Nephron progenitor cell (in vitro differentiated cells): ENCODE measurements around the gene MKS1.

Experiments used
- DNase-seq: peaks from one replicate; pipeline ENCODE4 v3.0.0; 2021
- H3K27ac Mint-ChIP-seq: 2 replicates; pipeline ENCODE4 v1.8.0; 2021; ENCODE audit warnings: mild to moderate bottlenecking, moderate library complexity, mixed read lengths
- H3K27me3 Mint-ChIP-seq: 2 replicates; pipeline ENCODE4 v1.8.0; 2021; ENCODE audit warnings: mild to moderate bottlenecking, low read depth, mixed read lengths; ENCODE audit not compliant: poor library complexity
- H3K36me3 Mint-ChIP-seq: 2 replicates; pipeline ENCODE4 v1.8.0; 2021; ENCODE audit warnings: low read depth, mixed read lengths
- H3K4me1 Mint-ChIP-seq: 2 replicates; pipeline ENCODE4 v1.8.0; 2021; ENCODE audit warnings: mixed read lengths
- H3K4me3 Mint-ChIP-seq: 2 replicates; pipeline ENCODE4 v1.8.0; 2021; ENCODE audit warnings: mild to moderate bottlenecking, moderate library complexity, mixed read lengths
- H3K9me3 Mint-ChIP-seq: 2 replicates; pipeline ENCODE4 v1.8.0; 2021; ENCODE audit warnings: mild to moderate bottlenecking, moderate library complexity, mixed read lengths
- TF ChIP-seq, protein P1 (sequence below): fragments of 200-600 bp; sonication (generic); IDR thresholded peaks from 2 replicates; pipeline ENCODE4 v1.5.0; 2021; ENCODE audit warnings: antibody characterized with exemption

MKS1 gene

DNA sequence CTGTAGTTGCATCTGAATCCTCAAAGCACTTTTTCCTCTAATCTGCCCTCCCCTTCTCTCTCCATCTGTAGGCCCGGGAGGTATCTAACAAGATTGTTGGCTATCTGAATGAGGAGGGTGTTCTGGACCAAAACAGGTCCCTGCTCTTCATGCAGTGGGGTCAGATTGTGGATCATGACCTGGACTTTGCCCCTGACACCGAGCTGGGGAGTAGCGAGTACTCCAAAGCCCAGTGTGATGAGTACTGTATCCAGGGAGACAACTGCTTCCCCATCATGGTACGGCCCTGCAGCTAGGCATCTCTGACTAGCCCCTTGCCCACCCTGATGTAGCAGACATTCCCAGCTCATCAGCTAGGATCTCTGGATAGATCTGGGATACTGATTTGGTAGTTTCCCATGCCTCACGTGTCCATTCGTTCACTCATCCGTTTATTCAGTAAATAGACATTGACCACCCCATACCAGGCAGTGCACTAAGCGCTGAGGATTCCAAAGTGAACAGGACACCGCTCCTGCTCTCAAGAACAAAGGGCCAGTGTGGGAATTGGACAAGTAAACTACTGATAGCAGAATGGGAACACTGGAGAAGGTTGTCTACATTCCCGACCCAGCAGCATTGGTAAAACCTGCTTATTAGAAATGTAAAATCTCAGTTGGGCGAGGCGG lies 31.4 kb upstream of the MKS1 start:
- H3K27me3 Mint-ChIP-seq = peaks cover 97% of the 10 kb centered on the region
- H3K4me3 Mint-ChIP-seq = peak overlapping the region; percentile 45
- no peaks in the 10 kb centered on the region for H3K36me3 Mint-ChIP-seq
- H3K9me3 Mint-ChIP-seq = peaks cover 8% of the 10 kb centered on the region
- TF ChIP-seq, protein P1, sequence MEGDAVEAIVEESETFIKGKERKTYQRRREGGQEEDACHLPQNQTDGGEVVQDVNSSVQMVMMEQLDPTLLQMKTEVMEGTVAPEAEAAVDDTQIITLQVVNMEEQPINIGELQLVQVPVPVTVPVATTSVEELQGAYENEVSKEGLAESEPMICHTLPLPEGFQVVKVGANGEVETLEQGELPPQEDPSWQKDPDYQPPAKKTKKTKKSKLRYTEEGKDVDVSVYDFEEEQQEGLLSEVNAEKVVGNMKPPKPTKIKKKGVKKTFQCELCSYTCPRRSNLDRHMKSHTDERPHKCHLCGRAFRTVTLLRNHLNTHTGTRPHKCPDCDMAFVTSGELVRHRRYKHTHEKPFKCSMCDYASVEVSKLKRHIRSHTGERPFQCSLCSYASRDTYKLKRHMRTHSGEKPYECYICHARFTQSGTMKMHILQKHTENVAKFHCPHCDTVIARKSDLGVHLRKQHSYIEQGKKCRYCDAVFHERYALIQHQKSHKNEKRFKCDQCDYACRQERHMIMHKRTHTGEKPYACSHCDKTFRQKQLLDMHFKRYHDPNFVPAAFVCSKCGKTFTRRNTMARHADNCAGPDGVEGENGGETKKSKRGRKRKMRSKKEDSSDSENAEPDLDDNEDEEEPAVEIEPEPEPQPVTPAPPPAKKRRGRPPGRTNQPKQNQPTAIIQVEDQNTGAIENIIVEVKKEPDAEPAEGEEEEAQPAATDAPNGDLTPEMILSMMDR = no peak
- H3K4me1 Mint-ChIP-seq = no peaks in the 10 kb centered on the region
- DNase-seq = no peak
- H3K27ac Mint-ChIP-seq = no peak overlapping the region

DNA sequence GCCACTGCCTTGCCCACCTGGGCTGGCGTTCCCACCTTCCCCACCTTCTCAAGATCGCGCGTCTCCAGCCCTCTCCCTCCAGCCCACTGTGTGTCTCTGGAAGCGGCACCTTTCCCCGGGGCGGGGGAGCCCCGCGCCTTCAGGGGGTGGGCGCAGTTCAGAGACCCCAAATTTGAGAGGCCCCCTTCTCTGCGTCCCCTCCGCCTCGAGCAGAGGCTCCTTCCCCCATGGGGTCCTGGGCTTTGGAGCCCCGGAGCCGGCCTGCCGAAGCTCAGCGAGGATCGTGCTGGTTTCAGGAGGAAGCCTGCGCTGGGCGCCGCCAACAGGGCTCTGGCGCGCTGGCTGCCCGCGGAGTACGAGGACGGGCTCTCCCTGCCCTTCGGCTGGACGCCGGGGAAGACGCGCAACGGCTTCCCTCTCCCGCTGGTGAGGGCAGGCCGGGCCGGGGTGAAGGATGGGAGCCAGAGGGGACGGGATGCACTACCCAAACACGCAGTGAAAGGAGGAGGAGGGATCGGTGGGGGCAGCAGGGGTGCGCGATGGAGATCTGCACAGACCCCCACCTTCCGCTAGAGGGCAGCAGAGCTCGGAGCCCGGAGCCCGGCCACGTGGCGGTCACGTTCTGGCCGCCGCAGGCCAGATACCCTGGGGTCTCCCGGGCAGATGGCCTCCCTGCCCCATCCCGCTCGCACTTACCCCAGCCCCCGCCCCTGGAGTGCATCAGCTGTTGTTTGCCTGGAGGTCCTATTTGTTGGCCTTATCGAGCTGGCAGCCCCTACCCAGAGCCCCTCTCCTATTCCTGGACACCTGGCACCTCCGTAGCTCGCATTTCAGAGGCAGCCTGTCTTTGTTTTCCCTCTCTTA lies 30.4 kb upstream of the MKS1 start:
- Mint-ChIP-seq H3K27me3 (peaks cover 96% of the 10 kb centered on the region), H3K27ac (no peak overlapping the region), H3K4me3 (peak overlapping the region; percentile 73), H3K36me3 (no peaks in the 10 kb centered on the region), H3K4me1 (no peaks in the 10 kb centered on the region), H3K9me3 (peaks cover 8% of the 10 kb centered on the region)
- TF ChIP-seq, protein P1 = peak; percentile 94
- DNase-seq = peak; percentile 84

DNA sequence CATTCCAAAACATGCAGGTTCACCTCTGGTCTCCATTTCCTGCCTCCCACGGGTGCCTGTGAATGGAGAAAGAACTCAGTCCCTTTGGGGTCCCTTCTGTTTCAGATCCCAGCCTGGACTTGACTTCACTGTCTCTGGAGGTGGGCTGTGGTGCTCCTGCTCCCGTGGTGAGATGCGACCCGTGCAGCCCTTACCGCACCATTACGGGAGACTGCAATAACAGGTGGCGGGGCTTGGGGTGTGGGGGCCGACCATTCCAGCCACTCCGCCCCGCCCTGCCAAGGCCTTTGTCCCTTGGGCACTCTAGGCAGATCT lies 29.9 kb upstream of the MKS1 start:
- TF ChIP-seq, protein P1 = no peak
- Mint-ChIP-seq H3K27me3 (peaks cover 97% of the 10 kb centered on the region), H3K27ac (no peak overlapping the region), H3K4me1 (no peaks in the 10 kb centered on the region), H3K36me3 (no peaks in the 10 kb centered on the region), H3K9me3 (peaks cover 8% of the 10 kb centered on the region), H3K4me3 (peak overlapping the region; percentile 73)
- no peak for DNase-seq

DNA sequence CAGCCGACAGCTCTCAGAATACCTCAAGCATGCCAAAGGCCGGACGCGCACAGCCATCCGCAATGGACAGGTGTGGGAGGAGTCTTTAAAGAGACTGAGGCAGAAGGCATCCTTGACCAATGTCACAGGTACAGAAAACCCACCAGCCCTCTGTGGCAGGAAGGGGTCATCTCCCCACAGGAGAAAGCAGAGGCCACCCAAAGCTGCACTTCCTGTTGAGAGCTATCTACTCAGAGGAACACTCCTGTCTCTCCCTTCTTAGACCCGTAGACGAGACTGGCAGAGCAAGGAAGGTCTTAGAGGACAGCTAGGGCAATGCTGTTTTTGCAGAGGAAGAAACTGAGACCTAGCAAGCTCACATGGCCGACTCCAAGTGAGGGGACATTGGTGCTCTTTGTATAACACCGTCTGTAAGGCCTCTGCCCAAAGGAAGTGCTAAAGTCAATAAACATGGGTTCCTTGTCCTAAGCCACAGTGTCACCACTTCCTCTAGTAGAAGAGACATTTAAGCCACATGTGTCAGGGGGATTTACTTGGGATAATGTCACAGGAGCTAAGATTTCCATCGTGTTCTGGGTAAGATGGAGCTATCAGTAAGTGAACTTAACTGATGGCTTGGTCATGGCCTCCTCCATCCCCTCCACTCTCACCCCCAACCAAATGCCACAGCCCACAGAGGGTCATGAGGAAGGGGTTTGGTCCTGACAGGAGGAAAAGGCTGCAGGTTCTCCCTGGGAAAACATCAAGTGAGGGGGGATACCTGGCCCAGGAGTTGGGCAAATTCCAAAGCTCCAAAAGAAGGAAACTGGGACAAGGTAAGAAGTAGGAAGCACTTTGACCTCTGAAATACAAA lies 28.7 kb upstream of the MKS1 start:
- Mint-ChIP-seq H3K9me3 (peaks cover 8% of the 10 kb centered on the region), H3K36me3 (no peaks in the 10 kb centered on the region), H3K4me1 (no peaks in the 10 kb centered on the region), H3K27ac (no peak overlapping the region), H3K27me3 (peaks cover 97% of the 10 kb centered on the region), H3K4me3 (peak overlapping the region; percentile 56)
- TF ChIP-seq, protein P1 = no peak
- no peak for DNase-seq

DNA sequence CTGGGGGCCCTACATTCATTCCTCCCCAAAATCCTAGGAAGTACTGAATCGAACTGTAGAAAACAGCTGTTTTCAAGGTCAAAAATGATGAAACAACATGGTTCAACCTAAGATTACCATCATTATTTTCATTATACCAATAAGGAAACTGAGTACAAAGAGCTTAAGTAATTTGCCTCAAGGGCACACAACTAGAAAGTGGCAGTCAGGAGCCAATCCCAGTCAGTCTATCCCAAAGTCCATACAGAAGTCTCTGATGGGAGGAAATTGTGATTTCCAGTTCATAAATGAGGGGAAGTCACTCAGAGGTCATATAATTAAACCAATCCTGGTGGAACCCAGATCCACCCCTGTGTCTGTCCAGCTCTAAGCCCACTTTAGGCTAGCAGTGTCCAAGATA lies 27.7 kb upstream of the MKS1 start:
- H3K4me3 Mint-ChIP-seq = no peak overlapping the region
- no peak for DNase-seq
- H3K4me1 Mint-ChIP-seq = no peaks in the 10 kb centered on the region
- peaks cover 97% of the 10 kb centered on the region for H3K27me3 Mint-ChIP-seq
- H3K36me3 Mint-ChIP-seq = no peaks in the 10 kb centered on the region
- H3K27ac Mint-ChIP-seq = no peak overlapping the region
- TF ChIP-seq, protein P1 = no peak
- H3K9me3 Mint-ChIP-seq = peaks cover 8% of the 10 kb centered on the region
